SKM-1 treated with dmso at 0.1 percent for 144 hours (cell line): Measurements from ENCODE around the gene ZNF414.

Source experiments
- DNase-seq: peaks from one replicate; lab custom pipeline; 2025; ENCODE audit not compliant: unreplicated experiment; lab: John Stamatoyannopoulos, UW

ZNF414 gene

GRCh38 chr19:8468761-8469373, 45.1 kb downstream of the ZNF414 start:
- DNase-seq: no peak

- no peak for DNase-seq
Observed at GRCh38 chr19:8468124-8468523, 45.8 kb downstream of the ZNF414 start.

GRCh38 chr19:8466018-8466417, 47.9 kb downstream of the ZNF414 start:
- DNase-seq: no peak

GRCh38 chr19:8463365-8463764, 50.6 kb downstream of the ZNF414 start:
- DNase-seq: no peak

GRCh38 chr19:8462571-8462970, 51.4 kb downstream of the ZNF414 start:
- no peak for DNase-seq

- DNase-seq: no peak
Observed at GRCh38 chr19:8461891-8462290, 52.1 kb downstream of the ZNF414 start.

- no peak for DNase-seq
Observed at GRCh38 chr19:8461376-8461775, 52.6 kb downstream of the ZNF414 start.

GRCh38 chr19:8460516-8461298, 53.3 kb downstream of the ZNF414 start:
- no peak for DNase-seq
